AG08395 (cell line): ENCODE measurements around the gene PARD6A.

Experiments used
- DNase-seq: peaks from one replicate; pipeline ENCODE4 v3.0.0; 2012; ENCODE audit warnings: mixed read lengths, low spot score

The PARD6A gene, protein sequence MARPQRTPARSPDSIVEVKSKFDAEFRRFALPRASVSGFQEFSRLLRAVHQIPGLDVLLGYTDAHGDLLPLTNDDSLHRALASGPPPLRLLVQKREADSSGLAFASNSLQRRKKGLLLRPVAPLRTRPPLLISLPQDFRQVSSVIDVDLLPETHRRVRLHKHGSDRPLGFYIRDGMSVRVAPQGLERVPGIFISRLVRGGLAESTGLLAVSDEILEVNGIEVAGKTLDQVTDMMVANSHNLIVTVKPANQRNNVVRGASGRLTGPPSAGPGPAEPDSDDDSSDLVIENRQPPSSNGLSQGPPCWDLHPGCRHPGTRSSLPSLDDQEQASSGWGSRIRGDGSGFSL

DNA sequence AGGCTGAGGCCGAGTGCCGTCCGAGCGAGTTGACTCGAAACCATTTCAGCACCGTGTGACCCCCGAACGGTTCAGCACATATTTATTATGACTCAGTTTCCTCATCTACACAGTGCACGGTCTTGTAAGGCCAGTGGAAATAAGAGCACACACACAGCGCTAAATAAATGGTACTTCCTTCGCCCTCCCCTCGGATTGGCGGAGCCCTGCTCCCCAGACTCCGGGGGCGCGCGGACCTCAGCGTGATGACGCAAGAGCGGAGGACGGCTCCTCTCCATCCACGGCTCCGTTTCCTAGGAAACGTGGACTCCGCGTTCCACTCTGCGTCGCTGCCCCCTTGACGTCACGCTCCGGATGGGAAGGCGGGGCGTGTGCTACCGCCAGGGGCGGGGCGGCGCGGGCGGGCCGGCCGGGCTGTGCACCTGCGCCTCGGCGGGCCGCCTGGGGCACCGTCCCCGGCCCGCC is at the start of gene PARD6A:
Gene PARD6A (plus strand): TSS at position 397 of the 465 bp plus-strand sequence. CDS start 79 bp downstream, outside the sequence.
- DNase-seq: peak; percentile 99

DNA sequence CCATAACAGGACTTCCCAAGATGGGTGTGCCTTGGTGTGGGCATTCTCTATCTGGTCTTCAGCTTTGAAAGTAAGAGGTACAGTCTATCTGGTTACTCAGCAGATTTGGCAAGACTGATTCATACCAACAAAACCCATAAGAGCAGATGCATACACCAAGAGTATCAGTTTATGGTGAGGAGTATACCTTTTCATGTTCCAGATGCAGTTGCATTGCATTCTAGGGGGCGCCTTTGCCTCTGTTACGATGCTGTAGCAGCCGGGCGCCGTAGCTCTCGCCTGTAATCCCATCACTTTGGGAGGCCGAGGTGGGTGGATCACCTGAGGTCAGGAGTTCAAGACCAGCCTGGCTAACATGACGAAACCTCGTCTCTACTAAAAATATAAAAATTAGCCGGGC is 47.0 kb upstream of the PARD6A start:
- DNase-seq: no peak

DNA sequence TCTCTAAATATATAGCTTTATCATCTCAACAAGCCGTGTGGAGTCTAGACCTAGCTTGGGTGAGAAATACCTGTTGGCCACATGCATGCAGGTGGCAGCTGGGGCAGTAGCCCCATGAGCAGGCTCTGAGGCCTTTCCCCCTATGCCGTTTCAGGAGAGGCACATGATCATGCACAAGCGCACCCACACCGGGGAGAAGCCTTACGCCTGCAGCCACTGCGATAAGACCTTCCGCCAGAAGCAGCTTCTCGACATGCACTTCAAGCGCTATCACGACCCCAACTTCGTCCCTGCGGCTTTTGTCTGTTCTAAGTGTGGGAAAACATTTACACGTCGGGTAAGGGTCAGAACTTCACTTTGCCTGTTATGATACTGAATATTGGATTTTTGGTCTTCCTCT is 32.5 kb upstream of the PARD6A start:
- no peak for DNase-seq

DNA sequence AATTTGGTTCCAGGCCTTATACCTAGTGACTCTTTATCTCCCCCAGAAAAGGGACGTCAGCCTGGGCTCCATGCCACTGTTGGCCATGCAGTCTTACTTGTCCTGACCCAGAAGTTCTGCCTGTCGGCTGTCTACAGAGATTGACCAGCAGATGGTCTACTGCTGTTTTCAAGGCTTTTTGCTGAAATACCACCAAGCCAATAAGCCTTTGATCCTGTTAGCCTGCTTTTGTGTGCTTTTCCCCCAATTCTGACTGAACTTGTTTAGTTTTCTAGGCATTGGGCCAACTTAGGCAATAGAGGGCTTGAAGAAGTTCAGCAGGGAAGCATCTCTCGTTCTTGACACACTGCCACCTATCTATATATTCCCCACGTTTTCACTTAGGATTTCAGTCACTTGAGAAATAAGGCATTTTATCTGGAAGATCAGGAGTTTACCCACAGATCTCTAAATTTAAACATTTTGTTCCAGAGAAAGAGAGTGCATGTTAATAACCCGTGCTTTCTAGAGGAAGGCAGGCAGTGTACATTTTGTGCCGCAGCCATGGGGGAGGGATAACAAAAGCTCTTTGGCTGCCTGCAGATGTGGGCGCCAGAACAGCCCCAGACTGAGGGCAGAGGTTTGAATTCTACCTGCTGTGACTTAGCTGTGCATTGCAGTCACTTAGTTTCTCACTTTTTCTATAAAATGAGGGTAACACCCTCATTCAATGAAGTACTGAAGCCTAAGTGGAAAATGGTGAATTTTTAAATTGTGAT is 28.2 kb upstream of the PARD6A start:
- DNase-seq: no peak

DNA sequence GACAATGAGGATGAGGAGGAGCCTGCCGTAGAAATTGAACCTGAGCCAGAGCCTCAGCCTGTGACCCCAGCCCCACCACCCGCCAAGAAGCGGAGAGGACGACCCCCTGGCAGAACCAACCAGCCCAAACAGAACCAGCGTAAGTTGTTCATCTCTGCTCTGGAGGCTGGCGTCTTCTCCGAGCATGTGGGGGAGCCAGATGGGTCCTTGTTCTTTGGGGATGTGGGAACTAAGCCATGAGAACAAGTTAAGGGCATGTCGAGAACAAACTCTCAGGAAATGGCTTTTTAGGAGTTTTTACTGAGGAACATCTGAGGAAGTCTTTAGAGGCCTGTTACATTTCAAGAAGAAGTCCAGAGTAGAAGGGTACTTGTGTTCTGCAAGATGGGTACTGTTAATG is 24.0 kb upstream of the PARD6A start:
- no peak for DNase-seq

DNA sequence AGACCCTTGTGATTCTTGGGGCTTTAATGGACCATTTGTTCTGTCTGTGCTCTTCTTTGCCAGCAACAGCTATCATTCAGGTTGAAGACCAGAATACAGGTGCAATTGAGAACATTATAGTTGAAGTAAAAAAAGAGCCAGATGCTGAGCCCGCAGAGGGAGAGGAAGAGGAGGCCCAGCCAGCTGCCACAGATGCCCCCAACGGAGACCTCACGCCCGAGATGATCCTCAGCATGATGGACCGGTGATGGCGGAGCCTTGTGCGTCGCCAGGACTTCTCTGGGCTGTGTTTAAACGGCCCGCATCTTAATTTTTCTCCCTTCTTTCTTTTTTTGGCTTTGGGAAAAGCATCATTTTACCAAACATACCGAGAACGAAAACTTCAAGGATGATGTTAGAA is 23.1 kb upstream of the PARD6A start:
- DNase-seq: no peak

DNA sequence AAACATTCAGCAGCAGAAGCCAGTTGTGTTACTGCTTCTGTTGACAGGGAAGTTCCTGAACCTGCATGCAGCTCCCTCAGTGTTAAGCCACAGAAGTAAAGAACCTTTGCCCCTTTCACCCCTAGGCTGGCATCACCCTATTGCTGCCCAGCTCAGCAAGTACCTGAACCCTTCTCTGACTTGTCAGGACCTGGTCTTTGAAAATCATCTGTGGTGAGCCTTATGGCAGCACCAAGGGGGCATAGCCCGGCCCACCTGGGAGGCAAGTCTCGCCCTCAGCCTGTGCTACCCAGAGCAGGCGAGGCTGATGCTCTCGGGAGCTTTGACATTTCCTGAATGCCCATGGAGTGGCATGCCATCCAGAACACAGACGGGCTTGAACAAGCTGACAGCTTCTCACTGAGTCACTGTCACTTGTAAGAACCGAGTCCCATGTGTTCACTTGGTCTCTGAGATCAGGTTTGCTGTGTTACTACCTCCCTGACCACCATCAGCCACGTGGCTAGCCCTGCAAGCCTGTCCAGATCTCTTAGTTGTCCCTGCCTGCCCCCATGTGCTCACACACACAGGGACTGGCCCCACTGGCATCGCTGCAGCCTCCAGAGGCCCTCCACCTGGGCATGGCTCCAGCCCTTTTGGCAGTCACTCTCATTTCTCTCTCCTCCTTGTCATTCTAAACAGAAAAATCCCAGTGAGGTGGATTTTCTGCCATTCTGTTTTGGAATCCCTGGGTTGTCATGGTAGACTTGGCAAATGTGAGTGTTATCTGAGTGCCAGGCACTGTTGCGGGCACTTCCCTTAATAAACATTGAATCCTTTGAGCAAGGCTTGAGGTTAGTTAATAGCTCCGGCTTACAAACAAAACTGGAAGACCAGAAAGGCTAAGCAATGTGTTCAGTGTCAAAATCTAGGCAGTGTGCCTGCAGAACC is 18.7 kb upstream of the PARD6A start:
- peak; percentile 57 for DNase-seq

DNA sequence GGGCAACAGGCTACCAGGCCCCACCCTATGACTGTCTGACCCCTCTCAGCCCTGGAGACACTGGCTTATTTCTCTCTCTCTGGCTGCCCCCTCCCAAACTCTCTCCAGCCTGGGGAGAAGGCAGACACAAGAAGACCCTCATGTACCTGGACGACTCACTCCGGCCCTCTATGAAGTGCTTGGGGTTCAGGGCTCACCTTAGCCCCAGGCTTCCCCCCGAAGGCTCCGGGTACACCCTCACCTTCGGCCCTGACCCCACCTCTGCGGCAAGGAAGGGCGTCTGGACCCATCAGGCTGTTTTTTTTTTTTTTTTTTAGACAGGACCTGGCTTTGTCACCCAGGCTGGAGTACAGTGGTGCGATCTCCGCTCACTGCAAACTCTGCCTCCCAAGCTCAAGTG is 16.7 kb upstream of the PARD6A start:
- DNase-seq: no peak

DNA sequence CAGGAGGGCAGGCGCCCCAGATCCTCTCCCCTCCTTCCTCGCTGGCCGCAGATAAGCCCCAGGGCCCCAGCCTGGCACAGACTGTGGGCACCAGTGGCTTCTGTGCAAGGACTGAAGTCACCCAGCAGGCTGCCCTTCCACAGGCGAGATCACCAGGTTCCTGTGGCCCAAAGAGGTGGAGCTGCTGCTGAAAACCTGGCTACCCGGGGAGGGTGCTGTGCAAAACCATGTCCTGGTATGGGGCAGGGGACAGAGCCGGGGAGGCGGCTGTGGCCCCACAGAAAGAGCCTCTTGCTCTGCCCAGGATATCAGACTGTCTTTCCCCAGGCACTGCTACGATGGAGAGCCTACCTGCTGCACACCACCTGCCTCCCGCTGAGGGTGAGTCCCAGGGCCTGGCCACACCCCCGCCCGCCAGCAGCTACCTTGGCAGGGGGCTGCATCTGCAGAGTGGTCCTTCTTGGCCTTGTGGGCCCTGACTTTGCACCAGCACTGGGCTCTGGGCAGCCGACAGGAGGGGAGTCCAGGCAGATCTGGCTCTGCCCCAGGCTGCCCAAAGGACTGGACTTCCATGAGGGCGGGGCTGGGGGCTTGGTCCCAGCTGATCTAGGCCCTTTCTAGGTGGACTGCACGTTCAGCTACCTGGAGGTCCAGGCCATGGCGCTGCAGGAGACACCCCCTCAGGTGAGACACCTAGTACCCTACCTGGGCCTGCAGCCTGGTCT is 15.2 kb upstream of the PARD6A start:
- no peak for DNase-seq

DNA sequence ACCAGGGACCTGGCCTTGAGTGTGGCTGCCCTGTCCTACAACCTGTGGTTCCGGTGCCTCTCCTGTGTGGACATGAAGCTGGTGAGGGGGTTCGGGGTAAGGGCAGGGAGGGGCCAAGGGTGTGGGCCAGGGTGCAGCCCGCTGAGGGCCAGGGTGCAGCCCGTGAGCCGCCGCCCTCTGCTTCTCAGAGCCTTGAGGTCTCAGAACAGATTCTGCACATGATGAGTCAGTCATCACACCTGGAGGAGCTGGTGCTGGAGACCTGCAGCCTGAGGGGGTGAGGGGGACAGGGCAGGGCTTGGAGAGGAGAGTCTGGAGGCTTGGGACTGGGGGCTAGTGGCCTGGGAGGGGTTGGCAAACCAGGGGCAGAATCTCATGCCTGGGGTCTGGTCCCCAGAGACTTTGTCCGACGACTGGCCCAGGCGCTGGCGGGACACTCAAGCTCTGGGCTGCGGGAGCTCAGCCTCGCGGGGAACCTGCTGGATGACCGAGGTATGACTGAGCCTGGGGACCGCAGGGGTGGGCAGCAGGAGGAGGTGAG is 13.6 kb upstream of the PARD6A start:
- no peak for DNase-seq

DNA sequence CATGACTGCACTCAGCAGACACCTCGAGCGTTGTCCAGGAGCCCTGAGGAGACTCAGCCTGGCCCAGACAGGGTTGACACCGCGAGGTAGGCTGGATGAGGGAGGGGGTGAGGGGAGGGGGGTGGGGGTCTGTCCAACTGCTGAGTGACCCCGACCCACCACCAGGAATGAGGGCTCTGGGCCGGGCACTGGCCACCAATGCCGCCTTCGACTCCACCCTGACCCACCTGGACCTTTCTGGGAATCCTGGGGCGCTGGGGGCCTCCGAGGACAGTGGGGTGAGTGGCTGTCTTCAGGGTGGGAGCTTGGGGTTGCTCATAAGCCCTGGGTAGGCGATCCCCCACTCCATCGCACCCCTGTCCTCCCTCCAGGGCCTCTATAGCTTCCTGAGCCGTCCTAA is 13.1 kb upstream of the PARD6A start:
- DNase-seq: no peak

DNA sequence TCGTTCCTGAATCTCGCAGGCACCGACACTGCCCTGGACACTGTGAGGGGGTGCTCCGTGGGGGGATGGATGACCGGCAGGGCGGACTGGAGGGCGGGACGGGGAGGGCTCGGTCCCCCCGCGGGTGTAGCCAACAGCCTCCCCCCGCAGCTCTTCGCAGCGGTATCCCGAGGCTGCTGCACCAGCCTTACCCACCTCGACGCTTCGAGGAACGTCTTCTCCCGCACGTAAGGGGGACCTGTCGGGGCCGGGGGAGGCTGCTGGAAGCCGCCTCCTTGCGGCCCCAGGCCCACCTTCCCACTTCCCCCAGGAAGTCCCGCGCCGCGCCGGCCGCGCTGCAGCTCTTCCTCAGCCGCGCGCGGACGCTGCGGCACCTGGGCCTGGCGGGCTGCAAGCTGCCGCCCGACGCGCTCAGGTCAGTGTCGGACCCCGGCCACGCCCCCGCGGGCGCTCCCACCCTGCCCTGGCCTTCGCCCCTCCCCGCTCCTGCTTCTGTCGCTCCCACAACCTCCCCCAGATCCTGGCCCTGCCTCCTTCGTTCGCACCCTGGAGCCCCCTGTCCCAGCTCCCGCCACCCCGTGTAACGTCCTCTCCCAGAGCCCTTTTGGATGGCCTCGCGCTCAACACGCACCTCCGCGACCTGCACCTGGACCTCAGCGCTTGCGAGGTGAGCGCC is 12.5 kb upstream of the PARD6A start:
- DNase-seq: no peak

DNA sequence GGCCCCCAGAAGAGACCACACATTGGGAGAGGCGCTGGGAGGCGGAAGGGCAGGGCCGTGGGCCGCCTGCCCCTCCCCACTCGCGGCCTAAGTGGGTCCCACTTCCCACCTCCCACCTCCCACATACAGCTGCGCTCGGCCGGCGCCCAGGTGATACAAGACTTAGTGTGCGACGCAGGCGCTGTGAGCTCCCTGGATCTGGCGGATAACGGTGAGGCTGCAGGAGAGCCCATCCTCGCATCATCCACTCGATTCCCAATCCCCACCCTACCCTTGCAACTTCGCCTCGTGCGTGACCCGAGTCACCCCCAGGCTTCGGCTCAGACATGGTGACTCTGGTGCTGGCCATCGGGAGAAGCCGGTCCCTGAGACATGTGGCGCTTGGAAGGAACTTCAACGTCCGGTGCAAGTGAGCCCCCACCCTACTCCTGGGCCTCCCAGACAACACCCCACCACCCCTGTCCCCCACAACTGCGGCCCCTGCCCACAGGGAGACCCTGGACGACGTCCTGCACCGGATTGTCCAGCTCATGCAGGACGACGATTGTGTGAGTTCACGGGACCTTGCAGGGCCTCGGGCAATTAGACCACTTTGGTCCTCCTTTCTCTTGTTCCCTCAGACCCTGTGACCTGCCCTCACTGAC is 11.9 kb upstream of the PARD6A start:
- no peak for DNase-seq

DNA sequence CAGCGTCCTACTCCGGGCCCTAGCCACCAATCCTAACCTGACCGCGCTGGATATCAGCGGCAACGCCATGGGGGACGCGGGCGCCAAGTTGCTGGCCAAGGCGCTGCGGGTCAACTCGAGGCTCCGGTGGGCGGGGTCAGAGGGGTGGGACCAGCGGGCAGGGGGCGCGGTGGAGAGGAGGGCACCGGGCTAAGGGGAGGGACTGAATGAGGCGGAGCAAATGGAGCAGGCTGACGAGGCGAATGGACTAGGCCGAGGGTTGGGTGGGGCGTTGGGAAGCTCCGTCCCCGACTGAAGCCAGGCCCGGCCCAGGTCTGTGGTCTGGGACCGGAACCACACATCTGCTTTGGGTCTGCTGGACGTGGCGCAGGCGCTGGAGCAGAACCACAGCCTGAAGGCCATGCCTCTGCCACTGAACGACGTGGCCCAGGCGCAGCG is 11.2 kb upstream of the PARD6A start:
- DNase-seq: no peak

DNA sequence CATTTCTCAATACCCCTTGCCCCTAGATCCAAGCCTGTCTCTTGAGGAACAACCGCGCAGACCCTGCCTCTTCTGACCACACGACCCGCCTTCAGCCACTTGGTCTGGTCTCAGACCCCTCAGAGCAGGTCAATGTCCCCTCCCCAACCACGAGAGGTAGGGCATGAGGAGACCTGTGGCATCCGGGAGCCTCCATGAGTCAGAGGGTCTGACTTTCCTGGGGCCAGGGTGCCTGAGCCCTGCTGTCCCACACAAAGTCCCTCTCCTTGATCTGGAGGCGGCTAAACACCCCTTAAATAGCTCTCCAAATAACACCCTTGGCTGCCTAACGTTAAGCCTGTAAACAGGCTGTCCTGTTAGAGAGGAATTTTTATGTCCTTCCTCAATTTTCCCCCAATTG is 10.7 kb upstream of the PARD6A start:
- no peak for DNase-seq

DNA sequence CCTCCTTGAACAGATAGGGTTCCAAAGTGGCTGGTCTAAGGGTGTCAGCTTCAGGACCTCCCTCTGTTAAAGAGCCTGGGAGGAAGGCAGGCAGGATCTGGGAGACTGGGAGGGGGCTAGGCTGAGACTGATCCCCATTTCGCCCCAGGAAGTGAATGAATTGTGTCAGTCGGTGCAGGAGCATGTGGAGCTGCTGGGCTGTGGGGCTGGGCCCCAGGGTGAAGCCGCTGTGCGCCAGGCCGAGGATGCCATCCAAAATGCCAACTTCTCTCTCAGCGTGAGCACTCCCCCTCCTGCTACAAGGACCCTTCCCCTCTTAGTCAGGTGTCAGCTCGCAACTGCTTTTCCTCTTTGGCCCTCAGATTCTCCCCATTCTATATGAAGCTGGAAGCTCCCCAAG is 9.7 kb upstream of the PARD6A start:
- no peak for DNase-seq

DNA sequence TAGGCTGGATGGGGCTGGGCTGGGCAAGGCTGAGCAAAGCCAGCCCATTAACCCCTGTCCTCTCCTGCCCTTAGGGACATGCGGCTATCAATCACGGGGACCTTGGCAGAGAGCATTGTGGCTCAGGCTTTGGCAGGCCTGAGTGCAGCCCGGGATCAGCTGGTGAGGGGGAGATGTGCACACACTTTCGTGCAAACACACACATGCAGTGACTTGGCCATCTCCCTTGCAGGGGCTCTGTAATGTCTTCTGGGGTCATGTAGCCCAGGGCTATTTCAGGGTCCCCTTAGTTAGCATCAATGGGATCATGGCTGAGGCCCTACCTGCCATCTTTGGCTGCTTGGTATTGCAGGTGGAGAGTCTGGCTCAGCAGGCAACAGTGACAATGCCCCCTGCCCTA is 8.9 kb upstream of the PARD6A start:
- DNase-seq: no peak

DNA sequence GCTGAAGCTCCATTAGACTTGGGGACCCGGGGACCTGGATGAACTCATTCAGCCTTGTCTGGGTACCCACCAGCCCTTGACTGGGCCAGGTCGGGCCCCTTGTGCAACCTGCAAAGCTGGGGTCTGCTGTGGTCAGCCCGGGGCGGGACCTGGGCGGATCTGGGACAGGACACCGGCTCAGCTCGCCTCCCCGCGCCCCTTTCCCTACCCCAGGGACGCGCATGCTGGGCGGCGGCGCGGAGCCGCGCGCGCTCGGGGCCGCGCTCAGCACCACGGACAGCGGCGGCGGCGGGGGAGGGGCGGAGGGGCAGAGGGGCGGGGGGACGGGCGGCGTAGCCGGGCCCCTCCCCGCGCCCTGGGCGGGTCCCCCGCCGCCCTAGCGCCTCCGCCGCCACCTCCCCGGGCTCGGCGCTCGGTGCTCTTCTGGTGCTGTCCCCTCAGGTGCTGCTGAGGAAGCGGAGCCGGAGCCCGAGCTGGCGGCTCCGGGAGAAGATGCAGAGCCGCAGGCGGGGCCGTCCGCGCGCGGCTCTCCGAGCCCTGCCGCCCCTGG is 8.1 kb upstream of the PARD6A start:
- DNase-seq: peak; percentile 49

DNA sequence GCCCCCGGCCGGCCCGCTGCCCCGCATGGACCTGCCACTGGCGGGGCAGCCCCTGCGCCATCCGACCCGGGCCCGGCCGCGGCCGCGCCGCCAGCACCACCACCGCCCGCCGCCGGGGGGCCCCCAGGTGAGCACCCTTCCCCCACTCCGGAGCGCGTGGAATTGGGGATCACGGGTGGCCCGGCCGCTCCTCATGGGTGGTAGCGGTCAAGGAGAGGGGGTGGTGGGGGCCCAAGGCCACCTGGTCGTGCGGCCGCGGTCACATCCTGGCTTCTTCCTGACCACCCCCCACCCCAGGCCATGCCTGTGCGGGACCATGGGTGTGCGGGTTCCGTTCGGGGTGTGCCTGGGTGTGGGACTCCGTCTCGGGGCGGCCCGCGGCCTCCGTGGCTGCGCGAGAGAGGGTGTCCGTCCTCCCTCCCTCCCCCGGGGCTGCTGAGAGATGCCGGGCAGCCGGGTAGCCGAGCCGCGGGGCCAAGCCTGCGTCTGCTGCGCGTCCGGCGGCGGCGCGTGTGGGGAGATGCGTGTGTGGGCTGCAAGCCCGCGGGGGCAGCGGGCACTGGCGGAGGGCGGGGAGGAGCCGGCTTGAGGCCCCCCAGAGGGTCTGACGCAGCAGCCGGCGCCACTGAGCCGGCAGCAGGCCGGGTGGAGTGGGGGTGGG is 7.5 kb upstream of the PARD6A start:
- DNase-seq: no peak
